ENCODE measurements around the gene AUH.

The AUH gene

GRCh38 chr9:91240596-91241165, 121.0 kb downstream of the AUH start:
- no peak for DNase-seq

GRCh38 chr9:91239367-91240111, 122.2 kb downstream of the AUH start:
- no peak for DNase-seq

DNA sequence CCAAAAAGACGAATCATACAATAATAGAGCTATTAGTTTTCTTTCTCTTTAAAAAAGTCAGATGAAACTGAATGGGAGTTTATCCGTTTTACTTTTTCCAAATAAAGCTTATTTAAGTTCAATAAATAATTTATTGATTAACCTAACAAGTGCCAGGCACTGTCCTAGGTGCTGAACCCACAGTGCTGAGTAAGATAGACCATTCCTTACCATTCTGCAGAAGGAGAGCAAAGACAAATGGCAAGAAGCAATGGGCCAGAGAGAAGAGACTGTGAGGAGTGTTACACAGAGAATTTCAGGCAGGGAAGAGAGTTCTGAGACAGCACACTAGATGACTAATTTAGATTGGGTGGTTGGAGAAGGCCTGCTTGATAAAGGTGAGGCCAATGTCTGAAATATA, 127.2 kb downstream of the AUH start:
- no peak for DNase-seq

DNA sequence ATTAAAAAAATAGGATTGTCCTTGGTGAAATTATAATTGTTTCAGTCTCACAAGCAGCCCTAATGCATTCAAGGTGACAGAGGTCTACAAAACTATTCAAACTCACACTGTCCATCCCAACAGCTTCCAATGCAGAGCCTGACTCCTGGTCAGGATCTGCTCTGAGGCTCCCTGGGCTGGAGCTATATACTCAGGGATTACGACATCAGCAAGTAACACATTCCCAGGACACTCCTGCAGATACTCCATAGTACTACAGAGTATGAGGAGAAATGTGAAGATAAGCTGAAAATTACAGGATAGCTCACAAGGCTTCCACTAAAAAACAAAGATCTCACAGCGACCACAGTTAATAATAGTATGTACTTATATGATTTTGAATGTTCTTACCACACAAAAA, 130.1 kb downstream of the AUH start:
- DNase-seq: no peak

DNA sequence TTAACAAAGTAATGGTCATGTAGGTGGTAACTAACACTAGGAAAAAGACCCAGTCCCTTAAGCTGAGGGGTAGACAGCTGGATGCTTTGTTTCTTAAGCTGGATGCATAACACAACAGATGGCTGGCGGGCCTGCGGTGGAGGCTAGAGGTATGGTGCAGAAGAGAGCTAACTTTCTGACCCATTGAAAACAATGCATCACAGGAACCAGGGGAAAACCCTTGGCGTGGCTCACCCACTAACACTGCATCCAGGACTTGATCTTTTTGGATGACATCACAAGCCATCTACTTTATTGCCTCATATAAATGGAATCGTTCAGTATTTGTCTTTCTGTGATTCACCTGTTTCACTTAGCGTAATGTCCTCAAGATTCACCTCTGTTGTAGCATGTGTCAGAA, 138.7 kb downstream of the AUH start:
- DNase-seq: no peak

- DNase-seq: no peak
Observed at GRCh38 chr9:91222457-91222856, 139.3 kb downstream of the AUH start.

DNA sequence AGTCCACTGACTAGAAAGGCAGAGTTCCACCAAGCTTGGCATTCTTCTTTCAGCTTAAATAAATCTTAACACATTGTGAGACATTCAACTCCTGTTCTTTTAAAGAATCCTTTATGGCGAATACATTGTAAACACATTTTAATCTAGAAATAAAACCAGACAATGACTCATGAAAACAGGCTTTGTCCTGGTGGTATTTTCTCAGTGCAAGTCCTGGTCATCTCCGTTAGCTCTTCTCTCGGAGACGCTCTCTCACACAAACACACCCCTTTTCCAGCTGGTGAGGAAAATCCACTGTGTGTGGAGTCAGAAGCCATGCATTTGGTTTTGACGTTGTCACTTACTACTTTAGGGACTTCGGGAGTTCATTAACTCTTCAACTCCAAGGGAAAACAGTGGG, 140.4 kb downstream of the AUH start:
- no peak for DNase-seq

GRCh38 chr9:91220491-91221135, 141.1 kb downstream of the AUH start:
- no peak for DNase-seq

DNA sequence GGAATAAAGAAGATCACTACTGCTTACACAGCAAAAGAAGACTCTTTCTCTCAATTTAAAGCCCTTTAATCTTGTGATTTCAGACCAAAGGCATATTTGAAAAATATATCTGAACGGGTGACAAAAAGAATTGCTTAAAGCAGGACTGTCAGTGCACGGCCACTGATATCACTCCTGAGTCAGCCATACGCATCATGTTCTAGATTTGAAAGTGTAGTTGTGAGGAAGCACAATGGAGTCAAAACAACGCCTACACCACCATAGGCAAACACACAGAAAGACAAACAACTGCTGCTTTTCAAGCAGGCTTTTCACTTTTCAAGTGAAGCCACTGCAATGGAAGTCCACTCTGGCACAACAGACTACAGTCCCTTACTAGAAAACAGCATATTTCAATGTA, 141.7 kb downstream of the AUH start:
- DNase-seq: no peak

- no peak for DNase-seq
Observed at GRCh38 chr9:91219557-91219956, 142.2 kb downstream of the AUH start.

DNA sequence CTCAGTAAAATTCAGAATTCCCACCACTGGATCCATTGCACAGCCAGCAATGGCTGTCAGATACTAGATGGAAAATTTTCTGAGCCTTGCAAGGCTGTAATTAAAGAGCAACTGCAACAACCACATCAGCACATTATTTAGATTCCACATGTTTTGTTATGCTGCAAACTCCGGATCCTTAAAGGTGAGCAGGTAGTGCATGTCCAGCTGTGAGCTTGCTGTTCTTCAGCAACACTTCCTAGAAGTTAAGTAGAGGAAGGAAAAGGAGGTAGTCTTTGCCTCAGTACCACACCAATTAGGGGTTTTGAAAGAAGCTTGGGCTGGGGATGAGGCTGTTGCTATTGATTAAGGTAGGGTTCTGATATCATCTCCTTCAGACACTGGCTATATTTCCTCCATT, 144.3 kb downstream of the AUH start:
- DNase-seq: no peak

DNA sequence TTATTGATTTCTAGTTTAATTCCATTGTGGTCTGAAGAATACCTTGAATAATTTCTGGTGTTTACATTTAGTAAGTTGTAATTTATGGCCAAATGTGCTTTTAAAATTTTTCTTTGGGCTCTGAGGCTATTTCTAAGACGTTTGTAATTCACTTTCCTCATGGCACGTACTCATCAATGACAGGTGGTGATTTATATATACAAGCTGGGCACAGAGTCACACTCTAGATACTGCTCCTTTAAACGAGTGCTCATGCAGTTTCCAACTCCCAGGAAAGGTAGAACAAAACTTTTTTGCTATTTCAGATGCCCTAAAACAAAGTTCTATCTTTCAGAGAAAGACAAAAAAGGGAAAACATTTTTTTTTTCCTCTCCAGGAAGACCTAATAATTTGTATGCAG, 146.9 kb downstream of the AUH start:
- DNase-seq: no peak

GRCh38 chr9:91214086-91214485, 147.6 kb downstream of the AUH start:
- DNase-seq: no peak

DNA sequence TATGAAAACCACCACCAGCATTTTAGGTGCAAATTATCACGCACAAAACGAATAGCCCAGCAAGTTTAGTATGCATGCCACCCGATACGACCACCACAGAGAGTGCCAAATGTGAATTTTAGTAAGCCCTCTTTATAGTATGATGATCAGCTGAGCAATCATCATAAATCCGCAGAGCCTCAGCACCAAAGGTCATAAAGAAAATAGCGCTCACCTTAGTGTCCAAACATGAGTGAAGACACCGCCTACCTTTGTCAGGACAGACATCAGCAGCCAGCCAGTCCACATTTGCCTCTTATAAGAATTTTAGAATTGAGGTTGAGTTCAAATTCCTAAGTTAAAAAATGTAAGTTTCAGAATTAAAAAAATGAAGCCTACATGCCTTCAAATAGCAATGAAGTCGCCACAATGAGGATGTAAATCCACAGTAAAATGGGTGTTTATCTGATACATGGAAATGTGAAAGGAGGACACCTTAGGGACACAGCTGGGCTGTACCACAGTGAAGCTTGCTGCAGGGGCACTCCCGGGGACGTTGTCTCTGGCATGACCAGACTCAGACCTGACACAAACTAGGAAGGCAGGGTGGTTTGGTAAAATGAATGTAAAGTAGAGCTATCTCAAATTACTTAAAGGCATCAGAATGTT, 149.0 kb downstream of the AUH start:
- no peak for DNase-seq

- DNase-seq: no peak
Observed at GRCh38 chr9:91211919-91212318, 149.8 kb downstream of the AUH start.

GRCh38 chr9:91211414-91211813, 150.3 kb downstream of the AUH start:
- DNase-seq: no peak

GRCh38 chr9:91210318-91210717, 151.4 kb downstream of the AUH start:
- DNase-seq: no peak

- no peak for DNase-seq
Observed at GRCh38 chr9:91208837-91209236, 152.9 kb downstream of the AUH start.

DNA sequence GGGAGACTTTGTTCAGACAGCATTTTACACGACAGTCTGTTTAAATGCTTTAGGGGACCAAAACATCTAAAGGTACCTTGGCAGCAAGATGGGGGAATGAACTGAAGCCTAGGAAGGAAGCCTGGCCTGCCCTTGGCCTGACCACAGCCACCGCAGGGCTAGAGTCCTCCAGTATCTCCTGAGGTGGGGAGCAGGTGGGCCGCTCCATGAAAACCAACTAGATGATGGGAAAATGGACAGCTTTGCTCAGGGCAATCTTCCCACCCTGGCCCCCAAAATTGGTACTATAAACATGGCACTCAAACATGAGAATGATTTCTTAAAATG, 153.3 kb downstream of the AUH start:
- DNase-seq: no peak

DNA sequence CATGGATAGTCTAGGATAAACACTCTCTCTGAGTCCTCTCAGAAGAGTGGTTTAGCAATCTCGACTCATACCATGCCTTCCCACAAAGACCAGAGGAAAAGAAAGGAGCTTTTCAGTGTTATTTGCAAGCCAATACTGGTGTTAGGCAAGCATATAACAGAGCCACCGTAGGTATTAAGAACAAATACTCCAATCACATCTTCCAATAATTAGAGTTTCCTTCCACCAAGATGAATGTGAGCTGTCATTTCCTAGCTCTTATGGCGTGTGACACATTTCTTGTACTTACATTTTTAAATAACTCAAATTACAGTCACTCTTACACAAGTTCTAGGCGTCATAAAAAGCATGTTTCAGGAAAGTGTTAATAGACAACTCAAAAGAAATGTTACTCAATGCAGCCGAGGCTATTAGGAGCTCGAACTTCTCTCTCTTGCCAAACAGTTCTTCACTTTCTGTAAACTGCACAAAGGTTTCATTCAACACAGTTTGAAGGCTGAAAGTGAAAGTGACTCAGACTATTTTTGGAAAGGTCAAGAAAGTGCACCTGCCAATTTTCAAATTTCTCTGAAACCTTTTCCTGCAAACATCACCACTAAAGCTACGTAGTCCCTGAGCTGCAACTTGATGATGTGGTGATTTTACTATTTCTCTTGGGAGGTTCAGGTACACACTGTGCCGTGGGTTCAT, 153.8 kb downstream of the AUH start:
- no peak for DNase-seq

GRCh38 chr9:91207397-91207728, 154.4 kb downstream of the AUH start:
- DNase-seq: no peak

GRCh38 chr9:91206806-91207205, 154.9 kb downstream of the AUH start:
- DNase-seq: no peak

GRCh38 chr9:91202736-91203283, 158.9 kb downstream of the AUH start:
- no peak for DNase-seq

All from CD4-positive, alpha-beta T cell treated with Interleukin-17A for 4 hours (primary cell).